Right renal pelvis (tissue), 4 donors: ENCODE results near the gene KCND2. TPM values are rescaled to one million over a fixed set of nuclear protein-coding genes. Genes with fewer than 3 reads are reported as not detected.
"Not testable (repeated sequence)": the region's sequence is repeated elsewhere in the genome, so short reads cannot be mapped to it uniquely, and the experiment has no call there.

ENCODE experiments used
- DNase-seq, 4 donors: peaks; one replicate each; pipeline ENCODE4 v3.0.0-alpha.2; 2013; ENCODE audit warnings: low read depth in 4 of 4, low spot score in 3 of 4, missing footprints in 1 of 4
- polyA plus RNA-seq, 4 donors: library from polyadenylated mRNA; unstranded; fragments of 120-200 nt; gene quantifications; one replicate each; pipeline ENCODE4 v1.2.1, GENCODE V29; 2013; ENCODE audit not compliant: insufficient read length in 4 of 4

KCND2 gene
- polyA plus RNA-seq, result 1 to 10 TPM; 1.0 to 2.4 (median 1.7) TPM

- DNase-seq, result peak in 3 of 4 donors; percentile 9 to 34 (median 21)
Observed at GRCh38 chr7:120272701-120273475, at the start of gene KCND2. TSS of gene KCND2 (plus strand) at chr7:120273175.

DNA sequence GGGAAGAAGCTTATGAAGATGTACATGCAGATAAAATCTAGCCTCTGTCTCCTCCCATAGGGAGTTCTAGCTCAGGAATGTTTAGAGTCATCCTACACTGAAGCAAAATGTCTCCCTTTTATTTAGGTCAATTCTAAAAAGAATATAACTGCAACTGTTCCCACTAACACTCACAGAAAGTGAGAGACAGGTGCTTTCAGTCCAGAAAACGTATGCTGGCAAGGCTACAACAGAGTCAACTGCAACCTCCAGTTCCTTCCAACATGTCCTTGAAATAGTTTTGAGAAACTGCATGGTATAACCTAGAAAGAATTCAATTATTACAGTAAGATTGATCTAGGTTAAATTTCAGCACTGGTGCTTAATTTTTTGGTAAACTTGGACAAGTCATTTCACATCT, 46.8 kb upstream of the KCND2 start:
- DNase-seq, result no peak

DNA sequence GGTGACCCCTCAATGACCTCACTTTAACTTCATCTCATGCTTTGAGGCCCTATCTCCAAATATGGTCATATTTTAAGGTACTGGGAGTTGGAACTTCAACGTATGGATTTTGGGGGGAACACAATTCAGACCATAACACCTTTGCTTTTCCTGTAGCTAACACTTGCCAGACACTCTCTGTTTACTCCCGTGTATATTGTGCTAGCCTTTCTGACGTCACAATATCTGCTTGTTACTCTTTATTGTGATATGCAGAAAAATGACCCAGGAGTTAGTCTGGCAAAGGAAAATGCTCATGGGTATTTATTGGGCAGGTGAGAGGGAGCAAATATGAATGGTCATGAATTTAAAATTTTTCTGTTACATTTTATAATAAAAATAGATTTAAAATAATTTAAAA, 45.7 kb upstream of the KCND2 start:
- DNase-seq, result no peak

- no peak for DNase-seq
Observed at GRCh38 chr7:120229084-120229483, 43.9 kb upstream of the KCND2 start.

- DNase-seq, result no peak
Observed at GRCh38 chr7:120233338-120233737, 39.6 kb upstream of the KCND2 start.

GRCh38 chr7:120240350-120240749, 32.6 kb upstream of the KCND2 start:
- not testable (repeated sequence) for DNase-seq

- no peak for DNase-seq
Observed at GRCh38 chr7:120241973-120242372, 31.0 kb upstream of the KCND2 start.

- no peak for DNase-seq
Observed at GRCh38 chr7:120254845-120255244, 18.1 kb upstream of the KCND2 start.

- no peak for DNase-seq
Observed at GRCh38 chr7:120256344-120257070, 16.5 kb upstream of the KCND2 start.

- no peak for DNase-seq
Observed at GRCh38 chr7:120259386-120259785, 13.6 kb upstream of the KCND2 start.

DNA sequence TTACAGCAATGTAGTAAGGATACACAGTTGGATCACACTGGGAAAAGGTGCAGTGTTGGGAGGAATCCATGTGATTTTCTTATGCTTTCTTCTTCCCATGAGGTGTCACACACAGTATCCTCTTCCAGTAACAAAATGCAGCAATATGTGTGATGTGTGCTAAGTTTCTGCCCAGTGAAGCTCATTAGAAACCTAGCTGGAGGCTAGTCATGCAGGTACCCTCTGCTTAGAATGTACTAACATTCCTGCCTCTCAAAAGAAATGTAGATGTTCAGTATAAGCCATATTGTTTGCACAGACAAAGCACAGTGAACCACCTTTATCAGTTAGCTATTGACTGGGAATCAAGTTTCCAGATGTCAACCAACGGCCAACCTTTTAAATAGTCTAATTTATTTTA, 12.9 kb upstream of the KCND2 start:
- DNase-seq, result no peak

DNA sequence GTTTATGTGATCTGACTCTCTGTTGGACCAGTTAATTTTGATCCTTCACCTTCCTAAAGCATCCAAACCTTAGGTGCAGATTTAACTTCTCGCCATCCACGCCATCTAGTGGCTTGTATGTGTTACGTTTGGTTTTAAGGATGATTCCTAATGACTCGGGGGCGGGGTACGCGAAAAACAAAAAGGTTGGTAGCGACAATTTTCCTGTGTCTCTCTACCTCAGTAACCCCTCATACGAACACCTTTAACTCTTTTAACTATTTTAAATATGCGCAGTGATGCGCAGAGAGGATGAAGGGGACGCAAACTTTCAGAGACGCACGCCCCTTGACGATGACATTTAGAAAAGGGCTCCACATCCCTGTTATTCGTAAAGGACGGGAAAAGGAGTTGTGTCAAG, 714 bp upstream of the KCND2 start:
- peak in 3 of 4 donors; percentile 25 to 30 (median 27) for DNase-seq

GRCh38 chr7:120273476-120273975, 551 bp downstream of the KCND2 start:
- DNase-seq, result peak in 3 of 4 donors; percentile 28 to 37 (median 36)

- DNase-seq, result no peak
Observed at GRCh38 chr7:120274482-120274881, 1.5 kb downstream of the KCND2 start.

DNA sequence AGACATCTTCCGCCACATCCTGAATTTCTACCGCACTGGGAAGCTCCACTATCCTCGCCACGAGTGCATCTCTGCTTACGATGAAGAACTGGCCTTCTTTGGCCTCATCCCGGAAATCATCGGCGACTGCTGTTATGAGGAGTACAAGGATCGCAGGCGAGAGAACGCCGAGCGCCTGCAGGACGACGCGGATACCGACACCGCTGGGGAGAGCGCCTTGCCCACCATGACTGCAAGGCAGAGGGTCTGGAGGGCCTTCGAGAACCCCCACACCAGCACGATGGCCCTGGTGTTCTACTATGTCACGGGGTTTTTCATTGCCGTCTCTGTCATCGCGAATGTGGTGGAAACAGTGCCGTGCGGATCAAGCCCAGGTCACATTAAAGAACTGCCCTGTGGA, 1.9 kb downstream of the KCND2 start:
- DNase-seq, result no peak

- no peak for DNase-seq
Observed at GRCh38 chr7:120276720-120277119, 3.7 kb downstream of the KCND2 start.

- DNase-seq, result no peak
Observed at GRCh38 chr7:120278773-120279172, 5.8 kb downstream of the KCND2 start.

GRCh38 chr7:120280743-120281142, 7.8 kb downstream of the KCND2 start:
- DNase-seq, result no peak

DNA sequence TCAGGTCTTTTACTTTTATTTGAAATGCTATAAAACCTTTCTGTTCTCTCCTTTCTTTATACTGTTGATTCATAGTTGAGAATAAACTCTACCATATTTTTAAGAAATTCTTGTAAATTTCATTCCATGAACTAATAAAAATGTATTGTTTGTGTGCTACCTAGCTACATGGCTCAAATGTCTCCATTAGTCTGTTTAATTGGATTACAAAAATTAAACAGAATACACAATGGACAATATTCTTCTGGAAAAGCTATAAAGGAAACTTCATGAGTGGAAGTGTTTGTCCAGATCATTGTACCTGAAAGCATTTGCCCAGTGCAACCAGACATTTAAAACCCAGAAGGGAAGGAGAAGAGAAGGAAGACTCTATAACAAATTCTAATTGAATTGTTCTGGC, 20.1 kb downstream of the KCND2 start:
- no peak for DNase-seq

GRCh38 chr7:120302190-120302589, 29.2 kb downstream of the KCND2 start:
- DNase-seq, result no peak

DNA sequence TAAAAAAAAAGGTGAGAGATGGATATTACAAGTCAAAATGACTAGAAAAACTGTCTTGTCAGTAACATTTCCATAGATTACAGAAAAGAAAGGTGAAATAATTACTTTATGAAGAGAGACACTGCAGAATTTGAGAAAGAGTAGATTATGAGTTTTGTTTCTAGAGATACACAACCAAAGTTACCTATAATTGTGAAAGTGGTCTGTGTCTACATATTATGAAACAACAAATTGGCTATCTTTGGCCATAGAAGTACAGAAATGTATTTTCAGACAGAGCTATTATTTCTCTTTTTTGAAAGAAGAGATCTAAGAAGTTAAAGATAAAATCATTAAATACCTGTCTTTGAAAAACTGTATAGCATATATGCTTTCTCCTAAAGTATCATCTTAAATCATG, 30.1 kb downstream of the KCND2 start:
- no peak for DNase-seq

DNA sequence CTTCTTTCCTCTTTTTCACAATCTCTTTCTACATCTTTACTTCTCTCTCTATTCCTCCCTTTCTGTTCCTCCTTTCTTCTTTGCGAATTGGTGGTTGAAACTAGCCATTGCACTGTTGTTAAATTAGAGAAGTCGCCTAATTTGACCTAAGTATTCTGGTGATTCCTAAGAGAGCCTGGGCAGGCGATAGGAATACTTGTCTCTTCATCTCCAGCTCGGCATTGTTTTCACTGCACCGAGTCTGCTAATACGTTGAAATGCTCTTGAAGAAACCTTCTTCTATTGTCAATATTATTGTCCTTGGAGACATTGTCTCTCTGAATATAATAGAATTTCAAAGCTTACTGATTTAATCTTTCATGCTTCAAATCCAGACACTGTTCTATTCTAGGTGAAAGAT, 31.7 kb downstream of the KCND2 start:
- no peak for DNase-seq
